SHP77 (cell line): Measurements from ENCODE around the gene DNM3.
"Not testable (repeated sequence)": the region's sequence is repeated elsewhere in the genome, so short reads cannot be mapped to it uniquely, and the experiment has no call there.

Source experiments
- DNase-seq, 2 experiments: peaks; one replicate each; lab custom pipeline; 2025; lab: John Stamatoyannopoulos, UW

Gene DNM3

GRCh38 chr1:172360985-172361384 lies 519.7 kb downstream of the DNM3 start:
- DNase-seq: no peak

GRCh38 chr1:172363852-172364251 lies 522.6 kb downstream of the DNM3 start:
- DNase-seq: no peak

GRCh38 chr1:172371646-172372045 lies 530.3 kb downstream of the DNM3 start:
- DNase-seq: not testable (repeated sequence)

- DNase-seq: no peak
These were observed 532.6 kb downstream of the DNM3 start for GRCh38 chr1:172373864-172374263.

- no peak for DNase-seq
These were observed 533.9 kb downstream of the DNM3 start for GRCh38 chr1:172375211-172375631.

GRCh38 chr1:172376431-172376830 lies 535.1 kb downstream of the DNM3 start:
- DNase-seq: no peak

- no peak for DNase-seq
These were observed 536.3 kb downstream of the DNM3 start for GRCh38 chr1:172377565-172377964.

GRCh38 chr1:172378109-172378760 lies 536.9 kb downstream of the DNM3 start:
- no peak for DNase-seq

GRCh38 chr1:172380441-172381244 lies 539.3 kb downstream of the DNM3 start:
- DNase-seq: no peak

GRCh38 chr1:172381946-172382345 lies 540.6 kb downstream of the DNM3 start:
- no peak for DNase-seq

- no peak for DNase-seq
These were observed 541.1 kb downstream of the DNM3 start for GRCh38 chr1:172382406-172382805.

- no peak for DNase-seq
These were observed 541.7 kb downstream of the DNM3 start for GRCh38 chr1:172382990-172383389.

- DNase-seq: no peak
These were observed 542.2 kb downstream of the DNM3 start for GRCh38 chr1:172383536-172383935.

GRCh38 chr1:172384656-172385055 lies 543.4 kb downstream of the DNM3 start:
- DNase-seq: no peak

- DNase-seq: no peak
These were observed 544.7 kb downstream of the DNM3 start for GRCh38 chr1:172386046-172386445.

- no peak for DNase-seq
These were observed 547.2 kb downstream of the DNM3 start for GRCh38 chr1:172388490-172388889.

- DNase-seq: no peak
These were observed 549.0 kb downstream of the DNM3 start for GRCh38 chr1:172390301-172390682.

GRCh38 chr1:172390683-172391551 lies 549.6 kb downstream of the DNM3 start:
- DNase-seq: no peak

GRCh38 chr1:172391976-172392375 lies 550.7 kb downstream of the DNM3 start:
- DNase-seq: no peak

- no peak for DNase-seq
These were observed 552.1 kb downstream of the DNM3 start for GRCh38 chr1:172393354-172393753.

GRCh38 chr1:172394141-172394751 lies 552.9 kb downstream of the DNM3 start:
- DNase-seq: no peak

GRCh38 chr1:172394811-172395210 lies 553.5 kb downstream of the DNM3 start:
- no peak for DNase-seq
